Spleen (tissue), 11 donors: ENCODE results near the gene RAD51B. TPM values are rescaled to one million over a fixed set of nuclear protein-coding genes. Genes with fewer than 3 reads are reported as not detected.

ENCODE experiments used
- DNase-seq: peaks from one replicate; pipeline ENCODE4 v3.0.0-alpha.2; 2020
- H3K27ac ChIP-seq, 8 donors: fragments of 200-600 bp; sonication (generic) in 7 of 8; 1 replicate in 4 of 8; 2 replicates in 4 of 8; pipeline versions ENCODE4 v1.5.0 to v1.8.0; 2016 to 2021; ENCODE audit warnings: inconsistent platforms in 4 of 8, mild to moderate bottlenecking in 4 of 8, moderate library complexity in 1 of 8
- H3K27me3 ChIP-seq, 7 donors: fragments of 200-600 bp; sonication (generic) in 6 of 7; replicated peaks in 1 of 7; 1 replicate in 4 of 7; 2 replicates in 3 of 7; pipeline versions ENCODE4 v1.5.0 to v1.8.0; 2016 to 2021; ENCODE audit warnings: inconsistent platforms in 3 of 7, mild to moderate bottlenecking in 1 of 7
- H3K36me3 ChIP-seq, 6 donors: fragments of 200-600 bp; sonication (generic) in 5 of 6; 1 replicate in 4 of 6; 2 replicates in 2 of 6; pipeline versions ENCODE4 v1.5.0 to v1.8.0; 2016 to 2021; ENCODE audit warnings: inconsistent platforms in 2 of 6
- H3K4me1 ChIP-seq, 6 donors: fragments of 200-600 bp; sonication (generic) in 5 of 6; 1 replicate in 3 of 6; 2 replicates in 3 of 6; pipeline versions ENCODE4 v1.5.0 to v1.8.0; 2016 to 2021; ENCODE audit warnings: inconsistent platforms in 3 of 6
- H3K4me3 ChIP-seq, 8 donors: fragments of 200-600 bp; sonication (generic) in 7 of 8; 1 replicate in 4 of 8; 2 replicates in 4 of 8; pipeline versions ENCODE4 v1.5.0 to v1.8.0; 2016 to 2021; ENCODE audit warnings: inconsistent platforms in 4 of 8, mild to moderate bottlenecking in 4 of 8, moderate library complexity in 2 of 8
- H3K9me3 ChIP-seq, 8 donors: fragments of 200-600 bp; sonication (generic) in 7 of 8; 1 replicate in 4 of 8; 2 replicates in 4 of 8; pipeline versions ENCODE4 v1.5.0 to v1.8.0; 2016 to 2021; ENCODE audit warnings: inconsistent platforms in 4 of 8
- CTCF ChIP-seq, 11 experiments: fragments of 200-600 bp in 7 of 11; fragments of 450-650 bp in 4 of 11; sonication (generic) in 4 of 11; IDR thresholded peaks in 8 of 11; conservative IDR thresholded peaks in 3 of 11; 1 replicate in 7 of 11; 2 replicates in 4 of 11; pipeline versions ENCODE4 v1.4.0 to v1.8.0; 2016 to 2021; ENCODE audit warnings: antibody characterized with exemption in 11 of 11, inconsistent platforms in 4 of 11, mild to moderate bottlenecking in 1 of 11
- POLR2A ChIP-seq, 3 donors: fragments of 450-650 bp; IDR thresholded peaks; one replicate each; pipeline ENCODE4 v1.5.1; 2017; ENCODE audit warnings: antibody characterized with exemption in 3 of 3, mild to moderate bottlenecking in 1 of 3
- POLR2AphosphoS5 ChIP-seq, 3 donors: sonication (generic); formaldehyde crosslinking; IDR thresholded peaks; one replicate each; pipeline ENCODE4 v1.5.1; 2017; ENCODE audit warnings: antibody characterized with exemption in 3 of 3
- WGBS, 5 donors: extraction: QIAGEN DNeasy Blood & Tissue Kit in 3 of 5; methylation state at CpG; one replicate each; pipeline versions ENCODE4 v1.1.5 to v1.1.7; 2013 to 2018; 5-methylcytosine and 5-hydroxymethylcytosine counted together
- intact Hi-C: fragments of 100-400 bp; cut with DNase I; formaldehyde crosslinking; loops from one replicate; pipeline ENCODE4 v1.15.0; 2023; ENCODE audit warnings: low total_unique reads
- polyA plus RNA-seq, 3 donors: library from polyadenylated mRNA; stranded (reverse); fragments of 200-250 nt; gene quantifications; one replicate each; pipeline ENCODE4 v1.2.1, GENCODE V29; 2013
- total RNA-seq, 7 donors: library from RNA; depleted of rRNA in 3 of 7; stranded (reverse); fragments of >200 nt in 3 of 7; fragmentation: NEBNext Ultra II Directional in 4 of 7; extraction: Animal tissue kit (Norgen Biotek cat#: 25700) in 4 of 7; gene quantifications; one replicate each; pipeline versions ENCODE4 v1.1.0 to v1.2.1, GENCODE V29; 2016 to 2021
- donor health status: healthy with polysubstance abuse.
- donor health status: DM: no; HTN: no; CAD: no; lungs with moderate emphysema.
- donor health status: DM: no; HTN: no; CAD: no.
- donor health status: Bipolar disorder and iron deficiency.
- donor health status: healthy.
- donor health status: DM: no; HTN: no; CAD: no.
- donor health status: DM: yes; HTN: yes; CAD: no.

Gene RAD51B
- total and polyA plus RNA-seq, 10 donors = 4.2 to 43.7 (median 29.8) TPM

GRCh38 chr14:68094158-68094557, 274.6 kb downstream of the RAD51B start:
- no peaks in the 10 kb centered on the region for H3K27me3 ChIP-seq
- 59 to 81% (median 67%) methylated on average over 2 of the region's 2 CpGs for WGBS, 5 donors
- no peak overlapping the region for H3K27ac ChIP-seq
- no peaks in the 10 kb centered on the region for H3K4me1 ChIP-seq
- H3K36me3 ChIP-seq = no peaks in the 10 kb centered on the region
- intact Hi-C loops = no loop called here
- no peak overlapping the region for H3K4me3 ChIP-seq
- no peak for DNase-seq
- peaks cover 0 to 12% (median 5%) of the 10 kb centered on the region in 8 donors for H3K9me3 ChIP-seq
- TF ChIP-seq CTCF (IDR thresholded peaks at IDR 0.05 in 8 of 11, conservative IDR thresholded peaks at IDR 0.05 in 3 of 11) (no peak), POLR2A (IDR thresholded peaks at IDR 0.05) (no peak), POLR2AphosphoS5 (IDR thresholded peaks at IDR 0.05) (no peak)

GRCh38 chr14:68094752-68095151, 275.2 kb downstream of the RAD51B start:
- TF ChIP-seq POLR2AphosphoS5 (IDR thresholded peaks at IDR 0.05) (no peak), POLR2A (IDR thresholded peaks at IDR 0.05) (no peak), CTCF (IDR thresholded peaks at IDR 0.05 in 8 of 11, conservative IDR thresholded peaks at IDR 0.05 in 3 of 11) (no peak)
- DNase-seq = no peak
- H3K27me3 ChIP-seq = no peaks in the 10 kb centered on the region
- no peak overlapping the region for H3K27ac ChIP-seq
- H3K4me1 ChIP-seq = no peaks in the 10 kb centered on the region
- 84 to 93% (median 86%) methylated on average over 1 of the region's 1 CpG for WGBS, 5 donors
- intact Hi-C loops = no loop called here
- no peaks in the 10 kb centered on the region for H3K36me3 ChIP-seq
- H3K4me3 ChIP-seq = no peak overlapping the region
- peaks cover 0 to 15% (median 8%) of the 10 kb centered on the region in 8 donors for H3K9me3 ChIP-seq

GRCh38 chr14:68097727-68098126, 278.1 kb downstream of the RAD51B start:
- H3K4me1 ChIP-seq = no peaks in the 10 kb centered on the region
- H3K9me3 ChIP-seq = peaks cover 0 to 36% (median 29%) of the 10 kb centered on the region in 8 donors
- intact Hi-C loops = no loop called here
- H3K4me3 ChIP-seq = no peak overlapping the region
- no peak for TF ChIP-seq CTCF (IDR thresholded peaks at IDR 0.05 in 8 of 11, conservative IDR thresholded peaks at IDR 0.05 in 3 of 11)
- no peak for TF ChIP-seq POLR2AphosphoS5 (IDR thresholded peaks at IDR 0.05)
- no peak for TF ChIP-seq POLR2A (IDR thresholded peaks at IDR 0.05)
- no peak for DNase-seq
- H3K36me3 ChIP-seq = peaks cover 0 to 19% (median 2%) of the 10 kb centered on the region in 6 donors
- no peaks in the 10 kb centered on the region for H3K27me3 ChIP-seq
- H3K27ac ChIP-seq = no peak overlapping the region
- WGBS, 5 donors = 85 to 91% (median 91%) methylated on average over 3 of the region's 3 CpGs

- 90 to 93% (median 92%) methylated on average over 2 of the region's 2 CpGs for WGBS, 5 donors
- Histone ChIP-seq H3K4me1 (no peaks in the 10 kb centered on the region), H3K36me3 (peaks cover 0 to 19% (median 2%) of the 10 kb centered on the region in 6 donors), H3K4me3 (no peak overlapping the region), H3K27ac (no peak overlapping the region), H3K9me3 (peaks cover 0 to 41% (median 33%) of the 10 kb centered on the region in 8 donors), H3K27me3 (no peaks in the 10 kb centered on the region)
- intact Hi-C loops = no loop called here
- no peak for TF ChIP-seq CTCF (IDR thresholded peaks at IDR 0.05 in 8 of 11, conservative IDR thresholded peaks at IDR 0.05 in 3 of 11)
- no peak for TF ChIP-seq POLR2AphosphoS5 (IDR thresholded peaks at IDR 0.05)
- DNase-seq = no peak
These were observed 279.3 kb downstream of the RAD51B start for GRCh38 chr14:68098834-68099233.
